CD14-positive monocyte (primary cell): Measurements from ENCODE around the gene SEZ6L. TPM values are rescaled to one million over a fixed set of nuclear protein-coding genes. Genes with fewer than 3 reads are reported as not detected.

Experiments
- DNase-seq, 3 donors: peaks; one replicate each; pipeline ENCODE4 v3.0.0-alpha.2; 2011 to 2022
- H2AFZ ChIP-seq: 2 replicates; pipeline ENCODE4 v1.6.0; 2012; ENCODE audit warnings: mild to moderate bottlenecking, low read depth, low read length, inconsistent platforms; ENCODE audit not compliant: insufficient read depth, poor library complexity, severe bottlenecking
- H3K27ac ChIP-seq, 2 donors: 1 replicate in 1 of 2; 2 replicates in 1 of 2; pipeline ENCODE4 v1.5.1; 2012 to 2013; ENCODE audit warnings: low read length in 2 of 2, control low read depth in 1 of 2, inconsistent platforms in 1 of 2, low read depth in 1 of 2, mild to moderate bottlenecking in 1 of 2
- H3K27me3 ChIP-seq, 2 donors: one replicate each; pipeline versions ENCODE4 v1.6.0 to v1.6.1; 2011 to 2013; ENCODE audit warnings: low read length in 2 of 2; ENCODE audit not compliant: control insufficient read depth in 2 of 2, insufficient read depth in 2 of 2
- H3K36me3 ChIP-seq, 2 donors: replicated peaks in 1 of 2; 1 replicate in 1 of 2; 2 replicates in 1 of 2; pipeline versions ENCODE4 v1.5.1 to v1.6.1; 2012 to 2013; ENCODE audit warnings: low read length in 2 of 2, control low read depth in 1 of 2, inconsistent platforms in 1 of 2, mild to moderate bottlenecking in 1 of 2; ENCODE audit not compliant: insufficient read depth in 2 of 2, control insufficient read depth in 1 of 2
- H3K4me1 ChIP-seq, 2 donors: 1 replicate in 1 of 2; 2 replicates in 1 of 2; pipeline versions ENCODE4 v1.5.1 to v1.6.1; 2012 to 2013; ENCODE audit warnings: low read length in 2 of 2, control low read depth in 1 of 2, inconsistent platforms in 1 of 2, mild to moderate bottlenecking in 1 of 2, moderate library complexity in 1 of 2; ENCODE audit not compliant: insufficient read depth in 2 of 2, control insufficient read depth in 1 of 2
- H3K4me2 ChIP-seq: replicated peaks from 2 replicates; pipeline ENCODE3; 2012; ENCODE audit warnings: low read length, moderate library complexity, mild to moderate bottlenecking; ENCODE audit not compliant: poor library complexity, severe bottlenecking; ENCODE audit errors: extremely low read depth
- H3K4me3 ChIP-seq, 3 experiments: fragments of 200-600 bp in 1 of 3; sonication (generic) in 1 of 3; replicated peaks in 1 of 3; 1 replicate in 2 of 3; 2 replicates in 1 of 3; pipeline ENCODE4 v1.5.1; 2011 to 2013; ENCODE audit warnings: low read length in 3 of 3, mild to moderate bottlenecking in 3 of 3, control low read depth in 2 of 3, low read depth in 2 of 3, inconsistent platforms in 1 of 3, moderate library complexity in 1 of 3
- H3K79me2 ChIP-seq: 2 replicates; pipeline ENCODE4 v1.6.0; 2012; ENCODE audit warnings: mild to moderate bottlenecking, control low read depth, inconsistent platforms, low read length, moderate library complexity; ENCODE audit not compliant: insufficient read depth
- H3K9ac ChIP-seq: 2 replicates; pipeline ENCODE4 v1.6.0; 2017; ENCODE audit warnings: low read length, mild to moderate bottlenecking; ENCODE audit not compliant: insufficient read depth, poor library complexity, severe bottlenecking
- H3K9me3 ChIP-seq, 2 donors: replicated peaks in 1 of 2; 1 replicate in 1 of 2; 2 replicates in 1 of 2; pipeline versions ENCODE4 v1.5.1 to v1.6.1; 2012 to 2013; ENCODE audit warnings: low read length in 2 of 2, control low read depth in 1 of 2; ENCODE audit not compliant: control insufficient read depth in 1 of 2, insufficient read depth in 1 of 2
- H4K20me1 ChIP-seq: 2 replicates; pipeline ENCODE4 v1.6.0; 2012; ENCODE audit warnings: mild to moderate bottlenecking, low read length, control low read depth, moderate library complexity; ENCODE audit not compliant: insufficient read depth
- H3K27ac Mint-ChIP-seq, 7 donors: one replicate each; pipeline ENCODE4 v1.8.0; 2020; ENCODE audit warnings: mild to moderate bottlenecking in 7 of 7, mixed read lengths in 7 of 7, moderate library complexity in 6 of 7, inconsistent platforms in 2 of 7
- H3K27me3 Mint-ChIP-seq, 3 donors: one replicate each; pipeline ENCODE4 v1.8.0; 2021 to 2022; ENCODE audit warnings: low read depth in 3 of 3, mild to moderate bottlenecking in 3 of 3, mixed read lengths in 3 of 3, moderate library complexity in 3 of 3, inconsistent platforms in 1 of 3
- H3K36me3 Mint-ChIP-seq, 2 donors: one replicate each; pipeline ENCODE4 v1.8.0; 2020; ENCODE audit warnings: mixed read lengths in 2 of 2, inconsistent platforms in 1 of 2, mild to moderate bottlenecking in 1 of 2
- H3K4me1 Mint-ChIP-seq: one replicate; pipeline ENCODE4 v1.8.0; 2020; ENCODE audit warnings: mild to moderate bottlenecking, mixed read lengths
- H3K4me3 Mint-ChIP-seq, 2 donors: one replicate each; pipeline ENCODE4 v1.8.0; 2020; ENCODE audit warnings: mild to moderate bottlenecking in 2 of 2, mixed read lengths in 2 of 2, moderate library complexity in 1 of 2
- H3K9me3 Mint-ChIP-seq, 7 donors: one replicate each; pipeline ENCODE4 v1.8.0; 2020 to 2022; ENCODE audit warnings: mixed read lengths in 7 of 7, mild to moderate bottlenecking in 6 of 7, moderate library complexity in 6 of 7, inconsistent platforms in 2 of 7
- CTCF ChIP-seq: fragments of 200-600 bp; IDR thresholded peaks from one replicate; pipeline ENCODE4 v1.8.0; 2022; ENCODE audit warnings: antibody characterized with exemption, mild to moderate bottlenecking
- WGBS: methylation state at CpG from one replicate; pipeline ENCODE4 v1.1.5; 2013; ENCODE audit warnings: missing lambda C conversion rate; ENCODE audit not compliant: insufficient coverage; 5-methylcytosine and 5-hydroxymethylcytosine counted together
- intact Hi-C, 2 donors: fragments of 100-400 bp; cut with micrococcal nuclease; formaldehyde crosslinking; loops; one replicate each; pipeline versions ENCODE4 v1.15.0 to v1.15.1; 2023
- polyA plus RNA-seq, 3 donors: library from polyadenylated mRNA; depleted of rRNA in 1 of 3; unstranded in 2 of 3; stranded (reverse) in 1 of 3; fragments of 300-500 nt in 2 of 3; fragments of >200 nt in 1 of 3; fragmentation: Illumina TruSeq in 2 of 3; gene quantifications; 1 replicate in 2 of 3; 2 replicates in 1 of 3; pipeline ENCODE4 v1.2.3, GENCODE V29; 2012 to 2021

SEZ6L gene
- polyA plus RNA-seq, 3 donors = 0.43 to 2.8 (median 0.71) TPM

- H3K36me3 ChIP-seq = no peaks in the 10 kb centered on the region
- no peak overlapping the region for H3K27ac ChIP-seq
- TF ChIP-seq CTCF = no peak
- Mint-ChIP-seq H3K27ac (no peak overlapping the region), H3K4me3 (no peak overlapping the region), H3K4me1 (peaks cover 10% of the 10 kb centered on the region), H3K27me3 (peaks cover 0 to 1% (median 1%) of the 10 kb centered on the region in 3 donors), H3K36me3 (no peaks in the 10 kb centered on the region), H3K9me3 (peaks cover 0 to 4% (median 2%) of the 10 kb centered on the region in 7 donors)
- no peak overlapping the region for H2AFZ ChIP-seq
- 82% methylated on average over 1 of the region's 3 CpGs for WGBS
- DNase-seq = no peak
- no peaks in the 10 kb centered on the region for H3K27me3 ChIP-seq
- no peak overlapping the region for H3K9ac ChIP-seq
- intact Hi-C loops = no loop called here
- H3K9me3 ChIP-seq = no peaks in the 10 kb centered on the region
- no peak overlapping the region for H3K4me3 ChIP-seq
- no peaks in the 10 kb centered on the region for H4K20me1 ChIP-seq
- H3K79me2 ChIP-seq = no peaks in the 10 kb centered on the region
- H3K4me1 ChIP-seq = no peaks in the 10 kb centered on the region
- no peak overlapping the region for H3K4me2 ChIP-seq
Measured at GRCh38 chr22:26295563-26296126, 126.4 kb downstream of the SEZ6L start.

- no peak overlapping the region for H3K4me3 ChIP-seq
- Mint-ChIP-seq H3K36me3 (no peaks in the 10 kb centered on the region), H3K27me3 (peaks cover 0 to 4% (median 0%) of the 10 kb centered on the region in 3 donors), H3K4me3 (no peak overlapping the region), H3K9me3 (peaks cover 0 to 2% (median 0%) of the 10 kb centered on the region in 7 donors), H3K27ac (no peak overlapping the region), H3K4me1 (peaks cover 14% of the 10 kb centered on the region)
- WGBS = 98% methylated on average over 6 of the region's 9 CpGs
- no peaks in the 10 kb centered on the region for H3K9me3 ChIP-seq
- no peak for TF ChIP-seq CTCF
- H3K36me3 ChIP-seq = no peaks in the 10 kb centered on the region
- intact Hi-C loops = no loop called here
- no peaks in the 10 kb centered on the region for H3K79me2 ChIP-seq
- no peak overlapping the region for H2AFZ ChIP-seq
- no peak for DNase-seq
- H3K4me1 ChIP-seq = no peaks in the 10 kb centered on the region
- H3K9ac ChIP-seq = no peak overlapping the region
- H4K20me1 ChIP-seq = no peaks in the 10 kb centered on the region
- H3K27ac ChIP-seq = no peak overlapping the region
- H3K4me2 ChIP-seq = no peak overlapping the region
- no peaks in the 10 kb centered on the region for H3K27me3 ChIP-seq
Measured at GRCh38 chr22:26298605-26299310, 129.5 kb downstream of the SEZ6L start.
